Stimulated activated effector memory CD8-positive, alpha-beta T cell treated with anti-CD3 and anti-CD28 coated beads, Interleukin-12 subunit alpha, Interleukin-12 subunit beta, amount 100 ng/mL, for 72 hours (primary cell): ENCODE measurements around the gene SP9.

ENCODE experiments used
- ATAC-seq: fragments of 150-1000 bp; cut with Tn5 transposase; 2 replicates; pipeline ENCODE4 v1.10.0; 2021
- DNase-seq, 2 donors: peaks; one replicate each; pipeline ENCODE4 v3.0.0; 2021 to 2022; ENCODE audit warnings: low spot score in 2 of 2
- H3K27ac Mint-ChIP-seq: one replicate; pipeline ENCODE4 v1.8.0; 2022; ENCODE audit warnings: mild to moderate bottlenecking, mixed read lengths
- H3K36me3 Mint-ChIP-seq: one replicate; pipeline ENCODE4 v1.8.0; 2022; ENCODE audit warnings: mild to moderate bottlenecking, mixed read lengths
- H3K4me1 Mint-ChIP-seq: one replicate; pipeline ENCODE4 v1.8.0; 2022; ENCODE audit warnings: mixed read lengths
- H3K4me3 Mint-ChIP-seq: one replicate; pipeline ENCODE4 v1.8.0; 2022; ENCODE audit warnings: mild to moderate bottlenecking, mixed read lengths
- H3K9me3 Mint-ChIP-seq: one replicate; pipeline ENCODE4 v1.8.0; 2022; ENCODE audit warnings: mixed read lengths

SP9 gene

DNA sequence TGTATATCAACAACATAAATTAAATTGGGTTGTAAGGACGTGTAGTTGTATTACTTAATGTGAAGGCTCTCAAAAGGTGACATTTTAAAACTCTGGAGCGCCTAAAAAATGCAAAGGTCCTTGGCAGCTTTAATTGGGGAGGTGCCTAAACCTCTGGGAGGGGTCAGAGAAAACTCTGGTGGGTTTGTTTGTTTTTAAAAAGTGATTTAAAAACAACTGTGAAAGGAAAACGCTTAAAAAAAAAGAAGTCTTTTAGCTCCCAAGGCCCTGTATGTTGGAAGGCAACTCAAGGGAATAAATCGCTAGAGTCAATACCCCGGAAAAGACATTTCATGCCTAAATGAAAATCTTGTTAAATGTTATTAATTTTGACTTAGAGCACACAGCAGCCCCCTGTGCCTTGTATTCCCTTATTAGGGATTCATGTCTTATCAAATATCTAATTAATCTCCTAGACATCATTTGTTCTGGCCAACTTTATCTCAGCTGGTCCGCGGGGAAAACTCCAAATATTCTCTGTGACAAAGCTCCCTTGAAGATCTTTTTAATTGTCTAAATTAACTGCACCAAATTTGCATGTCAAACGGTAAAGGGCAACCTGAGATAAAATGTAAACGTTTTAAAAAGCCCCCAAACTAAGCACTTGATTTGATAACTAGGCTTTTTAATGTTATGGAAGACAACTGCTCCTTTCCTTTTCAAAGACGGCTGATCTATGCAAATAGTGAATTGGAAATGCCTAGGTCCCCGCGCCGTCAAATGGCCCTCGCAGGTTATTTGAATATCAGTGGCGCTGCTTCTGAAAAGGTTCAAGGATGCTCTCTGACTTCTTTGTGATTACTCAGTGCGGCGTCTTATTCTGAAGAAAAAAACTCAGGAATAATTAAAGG lies 4.2 kb downstream of the SP9 start:
- H3K36me3 Mint-ChIP-seq = peaks cover 14% of the 10 kb centered on the region
- peaks cover 45% of the 10 kb centered on the region for H3K4me1 Mint-ChIP-seq
- DNase-seq (no peak), ATAC-seq (no peak)
- no peak overlapping the region for H3K4me3 Mint-ChIP-seq
- no peak overlapping the region for H3K27ac Mint-ChIP-seq
- H3K9me3 Mint-ChIP-seq = no peaks in the 10 kb centered on the region

DNA sequence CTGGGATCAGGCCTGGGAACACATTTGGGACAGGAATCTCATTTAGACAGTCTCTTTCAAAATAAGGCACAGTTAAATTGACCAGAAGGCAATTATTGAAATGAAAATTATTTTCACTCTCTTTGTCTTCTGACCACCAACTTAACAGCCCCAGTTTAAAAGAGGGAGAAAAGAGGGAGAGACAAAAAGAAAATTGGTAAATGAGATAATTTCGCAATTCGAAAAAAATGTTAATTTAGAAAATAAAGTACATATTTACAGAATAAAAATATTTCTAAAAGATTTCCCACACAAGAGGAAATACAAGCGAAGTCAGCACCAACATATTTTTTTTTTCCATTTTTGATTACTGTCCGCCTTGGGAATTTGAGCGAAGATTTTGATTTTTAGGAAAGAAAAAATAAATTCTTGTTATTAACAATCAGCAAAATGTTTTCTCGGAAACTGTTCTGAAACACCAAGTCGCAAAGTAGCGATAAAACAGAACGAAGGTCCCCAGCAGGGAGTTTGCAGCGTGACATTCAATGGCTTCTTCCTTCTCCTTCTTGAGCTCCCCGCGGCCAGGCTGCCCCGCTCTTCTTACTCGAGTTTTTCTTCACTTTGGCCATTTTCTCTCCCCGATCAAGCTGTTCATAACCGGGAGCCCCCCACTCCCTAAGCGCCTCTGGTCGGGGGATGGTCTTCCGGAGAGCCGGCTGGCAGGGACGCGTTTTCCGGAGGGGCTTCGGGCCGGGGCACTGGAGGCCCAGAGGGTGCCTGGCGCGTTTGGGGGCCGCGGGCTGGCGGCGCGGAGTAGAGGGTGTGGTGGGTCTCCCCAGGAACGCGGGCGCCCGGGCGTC lies 5.0 kb downstream of the SP9 start:
- ATAC-seq (no peak), DNase-seq (peak in 1 of 2 donors; percentile 55)
- peaks cover 48% of the 10 kb centered on the region for H3K4me1 Mint-ChIP-seq

GRCh38 chr2:174340400-174341292 lies 5.9 kb downstream of the SP9 start:
- H3K4me1 Mint-ChIP-seq = peaks cover 45% of the 10 kb centered on the region

More for the DNA sequence above, 5.0 kb downstream of the SP9 start:
- no peaks in the 10 kb centered on the region for H3K9me3 Mint-ChIP-seq
- H3K4me3 Mint-ChIP-seq = peak overlapping the region; percentile 68
- H3K36me3 Mint-ChIP-seq = peaks cover 14% of the 10 kb centered on the region
- H3K27ac Mint-ChIP-seq = no peak overlapping the region

DNA sequence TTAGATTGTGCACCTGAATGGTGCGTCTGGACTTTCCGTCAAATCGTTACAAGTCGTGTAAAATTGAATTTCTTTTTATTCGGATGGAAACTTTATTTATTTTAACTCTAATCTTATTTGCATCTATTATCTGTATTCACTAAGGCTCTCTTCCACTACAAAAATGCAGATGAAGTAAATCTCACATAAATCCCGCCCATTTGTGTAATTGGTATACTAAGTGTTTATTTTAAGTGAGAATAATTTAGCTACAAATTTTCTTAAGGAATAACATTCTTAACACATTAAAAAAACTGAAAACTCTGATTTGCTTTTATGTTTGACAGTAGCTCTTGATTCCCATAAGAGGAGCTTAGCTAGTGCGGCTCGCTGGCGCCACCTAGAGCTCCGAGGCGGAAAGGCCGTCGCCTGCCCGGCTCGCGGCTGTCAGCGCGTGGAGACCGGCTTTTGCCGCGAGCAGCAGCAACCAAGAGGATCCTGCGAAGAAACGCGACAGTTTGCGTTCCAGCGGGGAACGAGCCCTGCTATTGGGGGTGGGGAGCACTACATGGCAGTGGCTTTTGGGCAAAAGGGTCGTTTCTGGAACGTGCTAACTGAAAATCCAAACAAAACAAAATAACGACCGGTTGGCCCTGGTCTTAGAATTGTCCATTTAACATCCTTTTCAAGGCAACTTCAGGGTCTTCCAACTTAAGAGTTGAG lies 6.7 kb downstream of the SP9 start:
- Mint-ChIP-seq H3K4me1 (peaks cover 44% of the 10 kb centered on the region), H3K9me3 (no peaks in the 10 kb centered on the region), H3K4me3 (peak overlapping the region; percentile 68), H3K27ac (peak overlapping the region; percentile 11), H3K36me3 (peaks cover 14% of the 10 kb centered on the region)
- DNase-seq (peak; percentile 90 to 94), ATAC-seq (peak; percentile 81)

More at GRCh38 chr2:174340400-174341292, 5.9 kb downstream of the SP9 start:
- no peak for ATAC-seq
- Mint-ChIP-seq H3K9me3 (no peaks in the 10 kb centered on the region), H3K4me3 (peak overlapping the region; percentile 68), H3K36me3 (peaks cover 14% of the 10 kb centered on the region), H3K27ac (peak overlapping the region; percentile 11)
- DNase-seq = no peak

GRCh38 chr2:174341995-174342685 lies 7.4 kb downstream of the SP9 start:
- Mint-ChIP-seq H3K9me3 (no peaks in the 10 kb centered on the region), H3K27ac (no peak overlapping the region), H3K4me3 (peak overlapping the region; percentile 68), H3K4me1 (peaks cover 44% of the 10 kb centered on the region), H3K36me3 (peaks cover 15% of the 10 kb centered on the region)
- DNase-seq = peak in 1 of 2 donors; percentile 59
- ATAC-seq = peak; percentile 24

DNA sequence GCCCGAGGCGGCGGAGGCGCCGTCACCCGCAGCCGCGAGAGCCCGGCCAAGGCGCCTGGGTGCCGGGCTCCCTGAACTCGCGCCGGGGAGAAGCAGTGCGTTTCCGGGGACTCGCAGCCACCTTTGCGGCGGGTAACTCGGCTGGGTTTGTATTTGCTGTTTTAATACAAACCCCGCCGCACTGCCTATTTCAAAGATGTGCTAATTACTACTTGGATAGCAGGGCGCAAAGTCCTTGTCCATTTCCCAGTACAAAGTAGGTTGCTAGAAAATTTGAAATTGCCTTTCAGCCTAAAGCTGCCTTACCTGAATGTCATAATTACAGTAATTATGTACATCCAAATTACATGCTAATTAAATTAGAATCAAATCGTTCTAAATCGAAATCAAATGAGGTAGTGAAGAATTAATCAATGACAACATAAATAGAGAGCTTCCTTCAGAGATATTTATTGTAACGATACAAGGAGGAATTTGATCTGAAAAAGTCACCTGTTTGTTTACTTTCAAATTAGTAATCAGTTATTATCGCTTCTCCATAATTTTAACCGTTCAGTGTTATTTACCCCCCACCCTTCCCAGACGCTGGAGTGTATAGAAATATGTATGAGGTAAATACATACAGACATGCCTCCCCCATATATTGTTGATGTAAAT lies 8.1 kb downstream of the SP9 start:
- Mint-ChIP-seq H3K4me3 (peak overlapping the region; percentile 68), H3K9me3 (no peaks in the 10 kb centered on the region), H3K36me3 (peaks cover 18% of the 10 kb centered on the region), H3K4me1 (peaks cover 40% of the 10 kb centered on the region), H3K27ac (no peak overlapping the region)
- ATAC-seq (no peak), DNase-seq (no peak)

DNA sequence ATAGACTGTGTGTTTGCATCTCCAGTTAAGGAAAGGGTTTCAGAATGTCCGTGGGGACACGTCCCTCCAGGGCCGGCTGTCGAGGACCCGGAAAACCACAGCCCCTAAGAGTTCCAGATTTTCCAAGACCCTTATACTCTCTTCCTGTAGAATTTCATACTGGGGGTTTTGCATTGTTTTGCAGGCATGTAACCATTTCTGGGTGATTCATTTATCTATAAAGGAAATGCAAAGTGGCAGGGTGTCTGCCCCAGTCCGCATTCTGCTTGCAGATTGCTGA lies 8.5 kb downstream of the SP9 start:
- no peak for DNase-seq
- Mint-ChIP-seq H3K36me3 (peaks cover 20% of the 10 kb centered on the region), H3K4me1 (peaks cover 37% of the 10 kb centered on the region), H3K4me3 (peak overlapping the region; percentile 68), H3K9me3 (no peaks in the 10 kb centered on the region), H3K27ac (no peak overlapping the region)
- ATAC-seq = no peak

DNA sequence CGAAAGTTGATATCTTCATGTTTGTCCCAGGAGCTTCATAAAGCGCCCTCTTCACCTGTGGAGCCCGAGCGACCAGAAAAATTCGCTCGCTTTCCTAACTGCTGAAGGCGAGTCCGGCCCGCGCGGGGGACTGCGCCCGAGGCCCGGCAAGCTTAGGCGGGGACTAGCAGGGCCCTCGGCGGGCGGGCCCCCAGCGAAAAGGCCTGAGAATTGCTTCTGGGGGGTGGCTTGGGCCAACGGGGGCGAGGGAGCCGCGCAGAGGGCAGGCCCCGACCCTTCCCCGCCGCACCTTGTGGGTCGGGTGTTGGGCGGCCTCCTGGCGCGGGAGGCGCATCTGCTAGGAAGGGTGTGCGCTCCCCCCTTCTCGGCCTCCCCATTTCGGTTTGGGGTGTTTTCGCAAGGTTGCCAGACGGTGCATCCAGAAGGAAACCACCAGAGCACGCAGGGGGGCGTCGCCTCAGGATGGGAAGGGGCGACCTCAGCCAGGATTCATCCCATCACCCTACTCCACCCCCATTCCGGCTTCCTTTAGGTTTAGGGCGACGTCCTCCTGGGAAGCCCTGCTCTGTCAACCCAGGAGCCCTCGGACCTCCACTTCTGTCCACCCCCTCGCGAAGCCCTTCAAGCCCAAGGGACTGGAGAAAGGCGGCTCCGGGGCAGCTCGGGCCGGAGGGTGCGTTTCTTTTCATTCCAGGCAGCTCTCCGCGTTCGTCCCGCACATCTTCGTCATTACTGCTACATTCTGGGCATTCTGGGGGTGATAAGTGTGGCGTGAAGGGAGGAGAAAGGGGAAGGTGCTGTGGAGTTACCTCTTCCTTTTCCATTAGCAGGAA lies 9.1 kb downstream of the SP9 start:
- DNase-seq (no peak), ATAC-seq (no peak)
- Mint-ChIP-seq H3K4me1 (peaks cover 37% of the 10 kb centered on the region), H3K27ac (no peak overlapping the region), H3K9me3 (no peaks in the 10 kb centered on the region), H3K4me3 (peak overlapping the region; percentile 68), H3K36me3 (peaks cover 25% of the 10 kb centered on the region)

- Mint-ChIP-seq H3K4me3 (no peak overlapping the region), H3K9me3 (no peaks in the 10 kb centered on the region), H3K27ac (no peak overlapping the region), H3K4me1 (peaks cover 37% of the 10 kb centered on the region), H3K36me3 (peaks cover 36% of the 10 kb centered on the region)
- no peak for ATAC-seq
- no peak for DNase-seq
Observed at GRCh38 chr2:174344716-174345461, 10.1 kb downstream of the SP9 start.

GRCh38 chr2:174350018-174350417 lies 15.3 kb downstream of the SP9 start:
- Mint-ChIP-seq H3K4me3 (no peak overlapping the region), H3K36me3 (peaks cover 37% of the 10 kb centered on the region), H3K27ac (no peak overlapping the region), H3K4me1 (no peaks in the 10 kb centered on the region), H3K9me3 (no peaks in the 10 kb centered on the region)
- DNase-seq (no peak), ATAC-seq (no peak)

DNA sequence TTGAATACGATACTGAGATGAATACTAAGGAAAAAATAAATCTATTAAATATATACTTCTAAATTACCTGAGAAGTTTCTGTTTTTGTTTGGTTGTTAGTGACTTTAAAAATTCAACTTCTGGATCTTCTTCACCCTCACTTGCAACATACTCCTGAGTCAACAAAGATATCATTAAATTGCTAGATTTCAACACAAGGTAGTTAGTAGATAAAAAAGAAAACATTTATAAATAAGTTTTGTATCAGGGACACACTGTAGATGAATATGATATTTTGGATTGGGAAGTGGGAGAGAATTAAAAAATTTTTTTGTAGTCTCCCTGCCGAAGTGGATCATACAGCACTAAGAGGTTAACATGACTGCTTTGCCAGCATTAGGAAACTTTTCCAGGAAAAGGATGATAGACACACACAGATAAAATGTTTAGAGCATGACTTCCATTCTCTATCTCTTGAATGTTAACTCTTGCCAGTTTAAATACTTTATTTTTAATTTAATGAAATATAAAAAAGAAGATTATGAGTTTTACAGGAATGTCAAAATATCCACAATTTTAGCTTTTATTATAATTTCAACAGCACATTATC lies 15.9 kb downstream of the SP9 start:
- H3K36me3 Mint-ChIP-seq = peaks cover 37% of the 10 kb centered on the region
- no peaks in the 10 kb centered on the region for H3K9me3 Mint-ChIP-seq
- DNase-seq = no peak
- no peaks in the 10 kb centered on the region for H3K4me1 Mint-ChIP-seq
- H3K4me3 Mint-ChIP-seq = no peak overlapping the region
- ATAC-seq = no peak
- no peak overlapping the region for H3K27ac Mint-ChIP-seq

GRCh38 chr2:174353004-174353403 lies 18.2 kb downstream of the SP9 start:
- no peak overlapping the region for H3K27ac Mint-ChIP-seq
- H3K9me3 Mint-ChIP-seq = no peaks in the 10 kb centered on the region
- ATAC-seq (no peak), DNase-seq (no peak)
- peaks cover 29% of the 10 kb centered on the region for H3K36me3 Mint-ChIP-seq
- H3K4me3 Mint-ChIP-seq = no peak overlapping the region
- H3K4me1 Mint-ChIP-seq = no peaks in the 10 kb centered on the region
